GM12891 (cell line): ENCODE results near the gene NRN1.

ENCODE experiments used
- DNase-seq: peaks from one replicate; pipeline ENCODE4 v3.0.0; 2011; ENCODE audit warnings: low spot score; ENCODE audit not compliant: insufficient read length
- FAIRE-seq: peaks from 2 replicates; lab custom pipeline; 2011; peaks lifted over from hg19 to GRCh38; lab: Jason Lieb, UNC
- PAX5 ChIP-seq: IDR thresholded peaks from 2 replicates; pipeline ENCODE4 v1.6.1; 2011; ENCODE audit warnings: low read length, moderate library complexity, mild to moderate bottlenecking; ENCODE audit not compliant: insufficient read depth, severe bottlenecking
- POLR2A ChIP-seq: IDR thresholded peaks from 2 replicates; pipeline ENCODE4 v1.6.1; 2011; ENCODE audit warnings: low read depth, low read length, control low read depth
- POLR2AphosphoS5 ChIP-seq: IDR thresholded peaks from 2 replicates; pipeline ENCODE4 v1.6.1; 2011; ENCODE audit warnings: low read depth, low read length, control low read depth
- POU2F2 ChIP-seq: IDR thresholded peaks from 2 replicates; pipeline ENCODE4 v1.6.1; 2011; ENCODE audit warnings: low read depth, mild to moderate bottlenecking, control low read depth, low read length, moderate library complexity
- SPI1 ChIP-seq: IDR thresholded peaks from 2 replicates; pipeline ENCODE4 v1.6.1; 2011; ENCODE audit warnings: low read depth, low read length, control low read depth
- TAF1 ChIP-seq: IDR thresholded peaks from 2 replicates; pipeline ENCODE4 v1.6.1; 2011; ENCODE audit warnings: low read depth, low read length, control low read depth

NRN1 gene

GRCh38 chr6:5994999-5995657 is 11.6 kb downstream of the NRN1 start:
- DNase-seq (no peak), FAIRE-seq (no peak)
- TF ChIP-seq POLR2A (no peak), TAF1 (no peak)

- DNase-seq = no peak
- no peak for TF ChIP-seq POLR2A
- no peak for TF ChIP-seq TAF1
- TF ChIP-seq POLR2AphosphoS5 = no peak
- no peak for TF ChIP-seq POU2F2
- TF ChIP-seq PAX5 = no peak
- TF ChIP-seq SPI1 = no peak
- FAIRE-seq = no peak
These were observed 12.3 kb downstream of the NRN1 start for GRCh38 chr6:5994234-5994998.

- DNase-seq = no peak
- no peak for TF ChIP-seq POU2F2
- TF ChIP-seq TAF1 = no peak
- no peak for TF ChIP-seq POLR2AphosphoS5
- TF ChIP-seq PAX5 = no peak
- TF ChIP-seq POLR2A = no peak
- TF ChIP-seq SPI1 = no peak
- no peak for FAIRE-seq
These were observed 14.0 kb downstream of the NRN1 start for GRCh38 chr6:5992551-5993225.

- no peak for FAIRE-seq
- DNase-seq = no peak
- no peak for TF ChIP-seq POLR2A
- TF ChIP-seq POU2F2 = no peak
- no peak for TF ChIP-seq PAX5
- TF ChIP-seq TAF1 = no peak
- TF ChIP-seq SPI1 = no peak
- no peak for TF ChIP-seq POLR2AphosphoS5
These were observed 15.9 kb downstream of the NRN1 start for GRCh38 chr6:5990786-5991185.

- DNase-seq = no peak
- no peak for FAIRE-seq
- no peak for TF ChIP-seq TAF1
- no peak for TF ChIP-seq POU2F2
- no peak for TF ChIP-seq SPI1
- no peak for TF ChIP-seq POLR2A
- TF ChIP-seq POLR2AphosphoS5 = no peak
- no peak for TF ChIP-seq PAX5
These were observed 17.5 kb downstream of the NRN1 start for GRCh38 chr6:5989141-5989723.

GRCh38 chr6:5986861-5987260 is 19.9 kb downstream of the NRN1 start:
- no peak for FAIRE-seq
- TF ChIP-seq POLR2AphosphoS5 = no peak
- TF ChIP-seq TAF1 = no peak
- TF ChIP-seq POLR2A = no peak
- no peak for TF ChIP-seq PAX5
- no peak for TF ChIP-seq SPI1
- no peak for TF ChIP-seq POU2F2
- DNase-seq = no peak

GRCh38 chr6:5984150-5985089 is 22.3 kb downstream of the NRN1 start:
- DNase-seq (no peak), FAIRE-seq (no peak)
- no peak for TF ChIP-seq POLR2AphosphoS5
- TF ChIP-seq SPI1 = no peak
- TF ChIP-seq PAX5 = no peak
- TF ChIP-seq POLR2A = no peak
- no peak for TF ChIP-seq TAF1
- TF ChIP-seq POU2F2 = no peak

GRCh38 chr6:5981126-5982026 is 25.3 kb downstream of the NRN1 start:
- FAIRE-seq (no peak), DNase-seq (no peak)
- TF ChIP-seq TAF1 = no peak
- TF ChIP-seq SPI1 = no peak
- no peak for TF ChIP-seq POLR2A
- TF ChIP-seq POLR2AphosphoS5 = no peak
- TF ChIP-seq POU2F2 = no peak
- TF ChIP-seq PAX5 = no peak
